Measurements from ENCODE around the gene ADARB2. TPM values are rescaled to one million over a fixed set of nuclear protein-coding genes. Genes with fewer than 3 reads are reported as not detected.
"Not testable (repeated sequence)": the region's sequence is repeated elsewhere in the genome, so short reads cannot be mapped to it uniquely, and the experiment has no call there.

Gene ADARB2
- total RNA-seq, 2 experiments from 2014 or later: not detected

- no peaks in the 10 kb centered on the region for H3K36me3 Mint-ChIP-seq
- no peak overlapping the region for H3K27ac Mint-ChIP-seq
- no peak overlapping the region for H3K4me3 Mint-ChIP-seq
- peaks cover 9% of the 10 kb centered on the region for H3K27me3 Mint-ChIP-seq
- no peaks in the 10 kb centered on the region for H3K9me3 Mint-ChIP-seq
- no peak for DNase-seq
- no peaks in the 10 kb centered on the region for H3K4me1 Mint-ChIP-seq
These were observed 104.7 kb downstream of the ADARB2 start for GRCh38 chr10:1632596-1632995.

GRCh38 chr10:1632141-1632540, 105.2 kb downstream of the ADARB2 start:
- Mint-ChIP-seq H3K36me3 (no peaks in the 10 kb centered on the region), H3K9me3 (no peaks in the 10 kb centered on the region), H3K4me3 (no peak overlapping the region), H3K4me1 (no peaks in the 10 kb centered on the region), H3K27me3 (peaks cover 9% of the 10 kb centered on the region), H3K27ac (no peak overlapping the region)
- no peak for DNase-seq

GRCh38 chr10:1631282-1631681, 106.0 kb downstream of the ADARB2 start:
- H3K9me3 Mint-ChIP-seq: no peaks in the 10 kb centered on the region
- H3K4me1 Mint-ChIP-seq: no peaks in the 10 kb centered on the region
- no peak for DNase-seq
- H3K36me3 Mint-ChIP-seq: no peaks in the 10 kb centered on the region
- H3K27ac Mint-ChIP-seq: no peak overlapping the region
- H3K27me3 Mint-ChIP-seq: peaks cover 9% of the 10 kb centered on the region
- H3K4me3 Mint-ChIP-seq: no peak overlapping the region

GRCh38 chr10:1630304-1630703, 107.0 kb downstream of the ADARB2 start:
- H3K9me3 Mint-ChIP-seq: no peaks in the 10 kb centered on the region
- no peak overlapping the region for H3K27ac Mint-ChIP-seq
- DNase-seq: no peak
- H3K4me3 Mint-ChIP-seq: no peak overlapping the region
- H3K4me1 Mint-ChIP-seq: no peaks in the 10 kb centered on the region
- H3K36me3 Mint-ChIP-seq: no peaks in the 10 kb centered on the region
- H3K27me3 Mint-ChIP-seq: peaks cover 9% of the 10 kb centered on the region

GRCh38 chr10:1629326-1630198, 107.8 kb downstream of the ADARB2 start:
- H3K27ac Mint-ChIP-seq: no peak overlapping the region
- H3K27me3 Mint-ChIP-seq: peaks cover 9% of the 10 kb centered on the region
- no peaks in the 10 kb centered on the region for H3K4me1 Mint-ChIP-seq
- no peaks in the 10 kb centered on the region for H3K9me3 Mint-ChIP-seq
- no peak for DNase-seq
- H3K36me3 Mint-ChIP-seq: no peaks in the 10 kb centered on the region
- H3K4me3 Mint-ChIP-seq: no peak overlapping the region

GRCh38 chr10:1628757-1629156, 108.6 kb downstream of the ADARB2 start:
- no peaks in the 10 kb centered on the region for H3K4me1 Mint-ChIP-seq
- H3K27ac Mint-ChIP-seq: no peak overlapping the region
- DNase-seq: no peak
- H3K9me3 Mint-ChIP-seq: no peaks in the 10 kb centered on the region
- no peaks in the 10 kb centered on the region for H3K36me3 Mint-ChIP-seq
- H3K4me3 Mint-ChIP-seq: no peak overlapping the region
- peaks cover 9% of the 10 kb centered on the region for H3K27me3 Mint-ChIP-seq

GRCh38 chr10:1627945-1628344, 109.4 kb downstream of the ADARB2 start:
- H3K4me1 Mint-ChIP-seq: no peaks in the 10 kb centered on the region
- peaks cover 9% of the 10 kb centered on the region for H3K27me3 Mint-ChIP-seq
- H3K27ac Mint-ChIP-seq: no peak overlapping the region
- no peaks in the 10 kb centered on the region for H3K36me3 Mint-ChIP-seq
- H3K4me3 Mint-ChIP-seq: no peak overlapping the region
- no peaks in the 10 kb centered on the region for H3K9me3 Mint-ChIP-seq
- DNase-seq: no peak

GRCh38 chr10:1626835-1627234, 110.5 kb downstream of the ADARB2 start:
- Mint-ChIP-seq H3K36me3 (no peaks in the 10 kb centered on the region), H3K4me1 (no peaks in the 10 kb centered on the region), H3K9me3 (no peaks in the 10 kb centered on the region), H3K27ac (no peak overlapping the region), H3K4me3 (no peak overlapping the region), H3K27me3 (peaks cover 13% of the 10 kb centered on the region)
- DNase-seq: no peak

- no peaks in the 10 kb centered on the region for H3K36me3 Mint-ChIP-seq
- H3K27ac Mint-ChIP-seq: no peak overlapping the region
- H3K4me1 Mint-ChIP-seq: no peaks in the 10 kb centered on the region
- H3K27me3 Mint-ChIP-seq: peaks cover 13% of the 10 kb centered on the region
- H3K9me3 Mint-ChIP-seq: no peaks in the 10 kb centered on the region
- no peak overlapping the region for H3K4me3 Mint-ChIP-seq
- DNase-seq: no peak
These were observed 110.9 kb downstream of the ADARB2 start for GRCh38 chr10:1626410-1626809.

- no peaks in the 10 kb centered on the region for H3K9me3 Mint-ChIP-seq
- H3K4me1 Mint-ChIP-seq: no peaks in the 10 kb centered on the region
- H3K4me3 Mint-ChIP-seq: no peak overlapping the region
- no peak for DNase-seq
- no peaks in the 10 kb centered on the region for H3K36me3 Mint-ChIP-seq
- H3K27me3 Mint-ChIP-seq: peaks cover 12% of the 10 kb centered on the region
- no peak overlapping the region for H3K27ac Mint-ChIP-seq
These were observed 111.6 kb downstream of the ADARB2 start for GRCh38 chr10:1625731-1626130.

GRCh38 chr10:1625079-1625478, 112.2 kb downstream of the ADARB2 start:
- Mint-ChIP-seq H3K36me3 (no peaks in the 10 kb centered on the region), H3K27me3 (peaks cover 7% of the 10 kb centered on the region), H3K4me1 (no peaks in the 10 kb centered on the region), H3K4me3 (no peak overlapping the region), H3K9me3 (no peaks in the 10 kb centered on the region), H3K27ac (no peak overlapping the region)
- DNase-seq: no peak

GRCh38 chr10:1624240-1624639, 113.1 kb downstream of the ADARB2 start:
- no peaks in the 10 kb centered on the region for H3K36me3 Mint-ChIP-seq
- DNase-seq: no peak
- no peak overlapping the region for H3K4me3 Mint-ChIP-seq
- no peak overlapping the region for H3K27ac Mint-ChIP-seq
- no peaks in the 10 kb centered on the region for H3K9me3 Mint-ChIP-seq
- no peaks in the 10 kb centered on the region for H3K4me1 Mint-ChIP-seq
- peaks cover 8% of the 10 kb centered on the region for H3K27me3 Mint-ChIP-seq

- no peak for DNase-seq
- Mint-ChIP-seq H3K4me3 (no peak overlapping the region), H3K4me1 (no peaks in the 10 kb centered on the region), H3K27me3 (peaks cover 13% of the 10 kb centered on the region), H3K9me3 (peaks cover 5% of the 10 kb centered on the region), H3K36me3 (no peaks in the 10 kb centered on the region), H3K27ac (no peak overlapping the region)
These were observed 116.5 kb downstream of the ADARB2 start for GRCh38 chr10:1620803-1621202.

- H3K27me3 Mint-ChIP-seq: peaks cover 11% of the 10 kb centered on the region
- H3K4me3 Mint-ChIP-seq, DNase-seq, H3K36me3 Mint-ChIP-seq, H3K27ac Mint-ChIP-seq, H3K4me1 Mint-ChIP-seq, H3K9me3 Mint-ChIP-seq: not testable (repeated sequence)
These were observed 119.7 kb downstream of the ADARB2 start for GRCh38 chr10:1617376-1618317.

- not testable (repeated sequence) for H3K36me3 Mint-ChIP-seq, H3K4me1 Mint-ChIP-seq, DNase-seq, H3K4me3 Mint-ChIP-seq, H3K9me3 Mint-ChIP-seq
- peaks cover 15% of the 10 kb centered on the region for H3K27me3 Mint-ChIP-seq
- peak overlapping the region; percentile 36 for H3K27ac Mint-ChIP-seq
These were observed 120.6 kb downstream of the ADARB2 start for GRCh38 chr10:1616701-1617100.
